GM18867 (cell line): ENCODE results near the gene FZD2.
"Not testable (repeated sequence)": the region's sequence is repeated elsewhere in the genome, so short reads cannot be mapped to it uniquely, and the experiment has no call there.

Experiments
- ATAC-seq: cut with Tn5 transposase; IDR thresholded peaks from one replicate; pipeline ENCODE4 v1.9.1; 2021; ENCODE audit warnings: mild to moderate bottlenecking, moderate library complexity; ENCODE audit not compliant: unreplicated experiment

The FZD2 gene

DNA sequence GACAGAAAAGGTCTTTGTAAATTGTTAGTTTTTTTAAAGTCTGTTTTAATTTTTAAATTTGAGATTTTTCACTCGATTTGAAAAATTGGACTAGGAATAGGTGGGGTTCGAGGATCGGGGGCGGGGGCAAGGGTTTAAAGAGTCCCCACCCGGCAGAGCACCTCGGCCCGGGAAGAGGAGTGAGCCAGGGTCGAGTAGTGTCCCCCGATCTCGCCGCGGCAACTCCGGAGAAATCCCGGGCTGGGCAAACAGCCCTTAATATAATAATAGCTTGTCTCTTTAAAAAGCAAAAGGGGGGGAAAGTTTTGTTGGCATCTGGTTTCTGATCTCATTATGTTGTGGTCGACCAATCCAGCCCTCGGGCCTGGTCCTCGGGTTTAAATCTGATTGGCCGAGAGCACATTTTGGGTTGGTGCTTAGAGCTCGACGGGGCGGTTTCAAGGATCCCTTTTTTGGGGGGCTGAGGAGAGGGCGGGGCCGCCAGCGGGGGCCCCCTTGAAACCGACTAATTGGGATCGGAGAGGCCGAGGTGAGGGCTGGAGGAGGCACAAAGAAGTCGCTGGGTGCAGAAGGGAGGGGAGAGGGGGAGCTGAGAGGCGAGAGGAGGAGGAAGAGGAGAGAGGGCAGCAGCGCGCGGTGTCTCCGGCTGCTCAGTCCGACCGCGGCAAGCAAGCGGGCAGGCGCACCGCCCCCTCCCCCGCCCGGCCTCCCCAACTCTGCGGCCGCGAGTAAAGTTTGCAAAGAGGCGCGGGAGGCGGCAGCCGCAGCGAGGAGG lies at the start of gene FZD2:
TSS of gene FZD2 (plus strand) at position 653 of the 775 bp plus-strand sequence. CDS start 205 bp downstream, outside the sequence.
- ATAC-seq: peak; percentile 80

DNA sequence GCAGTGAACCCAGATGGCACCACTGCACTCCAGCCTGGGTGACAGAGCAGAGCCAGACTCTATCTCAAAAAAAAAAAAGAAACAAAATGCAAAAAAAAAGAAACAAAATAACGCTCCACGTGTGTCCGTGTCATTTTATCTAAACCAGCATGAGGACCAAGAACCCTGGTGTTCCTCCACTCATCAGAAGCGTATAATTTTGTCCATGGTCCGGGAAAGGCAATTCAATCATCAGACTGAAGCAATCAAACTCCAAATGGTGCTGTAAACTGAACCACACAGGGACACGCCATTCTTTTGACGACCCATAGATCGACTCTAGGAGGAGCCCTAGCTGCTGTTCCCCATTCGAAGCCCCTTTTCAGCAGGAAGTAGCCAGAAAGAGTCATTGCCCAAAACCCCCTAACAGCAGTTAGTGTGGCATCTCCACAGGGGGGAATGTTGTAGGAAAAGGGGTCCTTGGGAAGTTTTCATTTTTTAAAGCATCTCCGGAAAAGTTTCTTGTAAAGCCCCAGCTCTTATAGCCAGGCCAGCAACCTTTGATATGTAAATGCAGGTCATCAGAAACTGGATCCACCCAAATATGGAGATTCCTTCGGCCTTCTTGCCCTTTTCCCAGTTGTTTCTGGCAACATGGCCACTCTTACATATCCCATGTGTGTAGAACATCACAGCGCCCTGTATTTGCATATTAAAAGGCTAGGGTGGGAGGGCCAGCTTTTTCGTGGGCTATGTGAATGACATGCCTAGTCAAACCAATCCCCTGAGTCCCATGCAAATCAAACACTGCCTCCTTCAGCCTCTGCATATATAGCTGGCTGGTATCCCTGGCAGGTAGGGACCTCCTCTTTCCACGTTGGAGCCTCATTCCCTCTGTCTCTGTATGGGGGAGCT lies 45.8 kb upstream of the FZD2 start:
- not testable (repeated sequence) for ATAC-seq

DNA sequence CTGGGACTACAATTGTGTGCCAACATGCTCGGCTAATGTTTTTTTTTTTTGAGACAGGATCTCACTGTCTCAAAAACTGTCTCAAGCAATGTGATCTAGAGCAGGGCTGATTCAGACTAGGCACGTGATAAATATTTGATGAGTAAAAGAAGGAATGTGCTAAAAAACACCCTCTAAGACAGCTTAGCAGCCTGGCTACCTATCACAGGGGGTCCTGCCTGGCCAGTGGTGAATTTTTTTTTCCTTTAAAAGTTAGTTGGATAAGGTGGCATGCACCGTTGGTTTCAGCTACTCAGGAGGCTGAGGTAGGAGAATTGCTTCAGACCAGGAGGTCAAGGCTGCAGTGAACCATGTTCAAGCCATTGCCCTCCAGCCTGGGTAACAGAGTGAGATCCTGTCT lies 39.3 kb upstream of the FZD2 start:
- ATAC-seq: no peak

DNA sequence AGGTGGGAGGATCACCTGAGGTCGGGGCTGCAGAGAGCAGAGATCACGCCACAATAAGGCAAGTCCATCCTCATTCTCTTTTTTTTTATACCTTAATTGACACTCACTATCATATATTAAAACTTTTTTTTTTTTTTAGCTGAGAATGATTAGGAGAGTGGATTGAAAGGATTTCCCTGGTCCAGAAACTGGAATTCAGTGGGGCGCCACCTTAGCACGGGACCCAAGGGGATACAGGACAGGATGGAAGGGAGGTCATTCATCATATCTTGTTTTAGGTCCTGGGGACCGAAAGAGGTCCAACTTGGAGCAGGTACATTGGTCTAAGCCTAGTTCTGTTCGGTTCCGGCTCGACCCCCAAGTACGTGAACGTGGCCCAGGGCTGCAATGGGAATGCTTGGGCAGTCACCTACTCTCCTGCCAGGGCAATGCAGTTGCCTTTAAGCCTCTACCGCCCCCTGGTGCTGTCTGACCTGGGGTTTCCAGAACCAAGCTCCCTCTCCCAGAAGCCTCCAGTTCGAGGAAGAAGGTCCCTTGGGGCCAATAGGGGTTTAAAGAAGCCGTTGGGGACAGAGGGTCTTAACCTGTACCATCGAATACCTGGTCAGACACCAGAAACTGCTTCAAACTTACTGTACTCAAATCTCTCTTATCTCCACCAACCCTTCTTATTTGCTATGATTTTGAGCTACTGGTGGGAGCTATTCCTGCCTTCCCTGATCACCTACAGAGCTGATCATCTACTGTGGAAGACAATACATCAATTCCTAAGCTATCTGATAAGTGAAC lies 34.2 kb upstream of the FZD2 start:
- no peak for ATAC-seq

DNA sequence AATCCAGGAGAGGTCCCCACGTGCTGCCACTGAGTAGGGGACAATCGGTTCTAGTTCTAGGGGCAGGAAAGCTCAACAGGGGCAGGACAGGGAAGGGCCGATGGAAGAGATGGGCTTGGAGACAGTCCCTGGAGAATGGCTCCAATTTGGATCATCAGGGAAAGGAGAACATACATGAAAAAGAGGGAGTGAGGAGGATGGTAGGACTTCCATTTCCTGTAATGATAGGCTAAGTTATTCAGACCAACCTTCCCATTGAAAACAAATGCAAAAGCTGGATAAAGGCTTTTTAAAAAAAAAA lies 33.7 kb upstream of the FZD2 start:
- ATAC-seq: no peak

DNA sequence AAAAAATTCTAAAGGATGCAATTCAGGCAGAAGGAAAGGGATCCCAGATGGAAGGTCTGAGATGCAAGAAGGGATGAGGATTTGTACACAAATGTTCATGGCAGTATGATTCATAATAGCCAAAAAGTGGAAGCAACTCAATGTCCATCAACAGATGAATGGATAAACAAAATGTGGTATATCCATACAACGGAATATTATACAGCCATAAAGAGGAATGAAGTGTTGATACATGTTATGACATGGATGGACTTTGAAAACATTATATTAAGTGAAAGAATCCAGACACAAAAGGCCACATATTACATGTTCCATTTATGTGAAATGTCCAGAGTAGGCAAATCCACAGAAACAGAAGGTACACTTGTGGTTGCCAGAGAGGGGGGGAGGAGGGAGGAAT lies 30.2 kb upstream of the FZD2 start:
- no peak for ATAC-seq

DNA sequence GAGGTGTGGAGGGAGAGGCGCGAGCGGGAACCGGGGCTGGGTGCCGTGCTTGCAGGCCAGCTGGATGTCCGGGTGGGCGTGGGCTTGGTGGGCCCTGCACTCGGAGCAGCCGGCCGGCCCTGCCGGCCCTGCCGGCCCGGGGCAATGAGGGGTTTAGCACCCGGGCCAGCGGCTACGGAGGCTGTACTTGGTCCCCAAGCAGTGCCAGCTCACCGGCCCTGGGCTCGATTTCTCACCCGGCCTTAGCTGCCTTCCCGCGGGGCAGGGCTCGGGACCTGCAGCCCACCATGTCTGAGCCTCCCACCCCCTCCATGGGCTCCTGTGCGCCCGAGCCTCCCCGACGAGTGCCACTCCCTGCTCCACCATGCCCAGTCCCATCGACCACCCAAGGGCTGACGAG lies 29.3 kb upstream of the FZD2 start:
- no peak for ATAC-seq

DNA sequence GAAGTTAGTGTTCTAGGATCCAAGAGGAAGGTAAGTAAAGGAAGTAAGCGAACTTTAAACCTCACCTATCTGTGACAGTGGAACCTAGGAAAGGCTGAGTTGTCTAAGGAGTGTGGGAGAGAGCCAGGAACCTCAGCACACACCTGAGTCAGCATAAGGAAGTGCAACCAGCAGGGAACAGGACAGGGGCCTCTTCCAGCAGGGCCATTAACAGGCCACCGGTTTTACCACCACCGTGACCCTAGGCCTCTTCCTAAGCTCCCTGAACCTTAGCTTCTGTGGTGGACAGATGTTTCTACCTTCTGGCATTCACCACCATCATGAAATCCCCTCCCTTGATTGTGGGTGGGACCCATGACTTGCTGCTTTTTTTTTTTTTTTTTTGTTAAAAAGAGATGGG lies 27.4 kb upstream of the FZD2 start:
- no peak for ATAC-seq

DNA sequence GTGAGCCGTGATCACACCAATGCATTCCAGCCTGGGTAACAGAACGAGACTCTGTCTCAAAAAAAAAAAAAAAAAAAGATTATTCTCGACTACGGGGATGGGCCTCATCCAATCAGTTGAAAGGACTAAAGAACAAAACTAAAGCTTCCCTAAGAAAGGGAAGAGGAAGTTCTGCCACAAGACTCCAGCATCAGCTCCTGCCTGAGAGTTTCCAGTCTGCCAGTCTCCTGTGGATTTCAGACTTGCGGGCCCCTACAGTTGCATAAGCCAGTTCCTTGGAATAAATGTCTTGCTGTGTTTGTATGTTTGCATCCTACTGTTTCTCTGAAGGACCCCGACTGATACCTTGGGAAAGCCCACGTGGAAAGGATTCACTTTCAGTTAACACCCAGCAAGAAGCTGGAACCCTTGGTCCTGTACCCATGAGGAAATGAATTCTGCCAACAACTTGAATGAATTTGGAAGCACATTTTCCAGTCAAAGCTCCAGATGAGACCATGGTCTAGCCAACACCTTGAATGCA lies 26.3 kb upstream of the FZD2 start:
- no peak for ATAC-seq

DNA sequence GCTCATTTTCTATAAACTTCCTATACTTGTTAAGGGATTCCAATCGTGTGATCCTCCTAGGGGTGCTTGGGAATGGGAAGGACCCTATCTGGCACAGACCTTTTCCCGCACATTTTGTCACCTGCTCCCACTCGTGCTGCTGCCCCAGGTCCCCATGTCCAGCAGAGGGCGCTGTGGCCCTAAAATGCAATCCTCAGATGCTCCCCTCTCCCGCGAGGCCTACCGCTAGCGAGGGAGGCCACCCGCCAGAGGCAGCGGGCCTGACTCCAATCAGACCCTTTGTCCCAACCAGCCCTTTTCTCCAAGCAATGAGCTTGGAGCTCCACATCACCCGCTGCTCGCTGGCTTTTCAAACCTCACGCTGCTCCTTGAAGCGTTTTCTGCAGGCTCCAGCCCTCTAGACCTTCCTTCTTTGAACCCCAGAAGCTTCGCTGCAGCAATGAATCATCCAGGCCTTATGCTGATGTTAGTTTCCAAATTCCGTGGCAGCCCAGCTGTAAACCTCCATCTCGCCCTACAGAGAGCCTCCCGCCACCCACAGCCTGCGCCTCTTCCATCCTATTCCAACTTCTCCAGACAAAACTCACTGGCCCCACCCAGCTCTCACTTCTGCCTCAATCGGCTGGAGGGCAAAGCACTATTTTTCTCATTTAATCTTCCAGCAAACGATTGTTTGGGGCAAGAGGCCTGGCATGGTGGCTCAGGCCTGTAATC lies 23.6 kb upstream of the FZD2 start:
- ATAC-seq: no peak

DNA sequence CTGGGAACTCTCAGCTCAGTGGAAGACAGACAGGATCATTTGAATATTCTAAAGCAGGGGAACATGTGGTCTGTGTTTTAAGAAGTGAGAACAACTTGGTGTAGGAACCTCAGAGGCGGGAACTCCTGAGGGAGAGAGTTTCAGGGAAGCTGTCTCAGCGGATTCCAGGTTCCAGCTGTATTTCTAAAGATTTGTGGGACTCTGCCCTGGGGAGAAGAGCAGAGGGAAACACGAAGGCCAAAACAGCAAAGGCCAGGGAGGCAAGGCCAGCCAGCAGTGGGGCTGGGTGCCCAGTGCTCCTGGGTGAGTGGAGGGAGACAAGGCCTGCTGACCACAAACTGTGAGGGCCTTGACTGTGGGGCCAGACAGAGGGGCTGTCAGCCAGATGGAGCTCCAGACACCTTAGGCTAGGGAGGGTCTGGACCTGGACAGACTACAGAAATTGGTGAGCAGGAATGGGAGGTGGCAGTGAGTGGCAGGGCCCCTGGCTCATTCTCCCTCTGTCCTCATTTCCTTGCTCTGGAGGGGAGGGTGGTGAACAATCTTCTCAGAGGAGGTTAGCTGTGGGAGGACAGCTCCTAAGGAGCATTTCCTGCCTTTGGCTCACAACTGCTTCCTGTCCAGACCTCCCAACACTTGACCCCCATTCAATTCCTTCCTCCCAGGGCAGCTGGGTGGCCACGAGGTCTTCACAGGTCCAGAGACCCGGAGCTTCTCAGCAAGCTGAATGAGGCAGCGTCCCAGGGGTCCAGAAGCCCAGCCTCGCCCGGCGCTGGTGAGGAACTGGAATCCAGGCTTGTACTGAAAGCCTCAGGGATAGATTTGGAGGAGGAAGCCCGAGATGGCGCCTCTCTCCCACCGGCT lies 21.0 kb upstream of the FZD2 start:
- ATAC-seq: no peak

DNA sequence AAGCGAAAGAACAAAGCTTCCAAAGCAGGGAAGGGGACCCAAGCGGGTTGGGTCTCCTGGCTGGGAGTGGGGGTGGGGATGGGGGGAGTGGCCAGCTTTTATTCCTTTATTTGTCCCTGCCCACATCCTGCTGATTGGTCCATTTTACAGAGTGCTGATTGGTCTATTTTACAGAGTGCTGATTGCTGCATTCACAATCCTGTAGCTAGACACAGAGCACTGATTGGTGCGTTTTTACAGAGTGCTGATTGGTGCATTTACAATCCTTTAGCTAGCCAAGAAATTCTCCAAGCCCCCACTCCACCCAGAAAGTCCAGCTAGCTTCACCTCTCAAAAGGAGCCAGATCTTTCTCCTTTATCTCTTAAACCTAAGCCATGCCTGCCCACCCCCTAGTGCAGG lies 19.4 kb upstream of the FZD2 start:
- not testable (repeated sequence) for ATAC-seq

DNA sequence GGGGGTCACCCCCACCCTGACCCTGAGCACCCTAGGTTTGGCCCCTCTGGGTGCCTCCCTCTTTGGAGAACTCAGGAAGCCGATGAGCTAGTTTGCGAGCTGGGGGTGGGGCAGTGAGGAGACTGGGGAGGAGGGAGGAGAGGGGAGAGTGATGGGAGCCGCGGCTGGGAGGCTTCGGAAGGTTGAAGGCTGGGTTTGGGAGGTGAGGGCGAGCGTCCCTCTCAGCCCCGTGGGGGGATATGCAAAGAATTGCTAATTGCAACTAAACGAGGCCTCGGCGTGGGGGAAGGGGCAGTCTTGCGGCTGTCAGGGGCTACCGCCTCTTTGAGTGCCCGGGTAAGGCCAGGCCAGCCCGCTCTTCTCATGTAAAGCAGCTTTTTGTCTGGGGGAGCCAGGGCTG lies 17.6 kb upstream of the FZD2 start:
- ATAC-seq: no peak

DNA sequence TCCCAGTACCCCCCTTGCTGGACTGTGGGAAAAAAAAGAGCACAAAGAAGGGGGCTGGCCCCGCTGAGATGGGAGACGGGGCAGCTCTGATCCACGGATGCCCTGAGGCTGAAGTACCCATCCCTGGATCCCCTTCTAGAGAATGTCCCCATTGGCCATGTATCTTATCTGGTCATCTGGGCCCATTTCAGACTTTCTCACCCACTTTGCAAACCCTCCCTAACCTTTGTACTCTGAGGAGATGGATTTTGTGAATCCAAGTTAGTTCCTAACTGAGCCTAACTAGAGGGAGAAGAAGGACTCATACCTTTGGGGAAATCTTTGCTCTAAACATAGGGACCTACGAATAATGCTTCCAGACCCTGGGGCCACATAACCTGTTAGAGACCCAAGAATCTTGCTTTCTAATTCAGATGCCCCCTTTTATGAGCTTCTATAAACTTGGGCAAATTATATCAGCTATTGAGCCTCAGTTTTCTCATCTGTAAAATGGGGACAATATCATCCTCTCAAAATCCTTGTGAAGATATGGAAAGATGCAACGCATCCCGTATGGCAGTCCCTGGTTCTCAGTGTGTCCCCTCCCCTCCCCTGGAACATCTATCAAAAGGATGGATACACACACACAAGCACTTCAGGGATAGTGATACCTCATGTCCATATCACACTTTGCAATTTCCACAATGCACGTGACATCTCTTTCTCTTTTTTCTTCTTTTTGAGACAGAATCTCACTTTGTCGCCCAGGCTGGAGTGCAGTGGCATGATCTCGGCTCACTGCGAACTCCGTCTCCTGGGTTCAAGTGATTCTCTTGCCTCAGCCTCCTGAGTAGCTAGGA lies 16.8 kb upstream of the FZD2 start:
- no peak for ATAC-seq

DNA sequence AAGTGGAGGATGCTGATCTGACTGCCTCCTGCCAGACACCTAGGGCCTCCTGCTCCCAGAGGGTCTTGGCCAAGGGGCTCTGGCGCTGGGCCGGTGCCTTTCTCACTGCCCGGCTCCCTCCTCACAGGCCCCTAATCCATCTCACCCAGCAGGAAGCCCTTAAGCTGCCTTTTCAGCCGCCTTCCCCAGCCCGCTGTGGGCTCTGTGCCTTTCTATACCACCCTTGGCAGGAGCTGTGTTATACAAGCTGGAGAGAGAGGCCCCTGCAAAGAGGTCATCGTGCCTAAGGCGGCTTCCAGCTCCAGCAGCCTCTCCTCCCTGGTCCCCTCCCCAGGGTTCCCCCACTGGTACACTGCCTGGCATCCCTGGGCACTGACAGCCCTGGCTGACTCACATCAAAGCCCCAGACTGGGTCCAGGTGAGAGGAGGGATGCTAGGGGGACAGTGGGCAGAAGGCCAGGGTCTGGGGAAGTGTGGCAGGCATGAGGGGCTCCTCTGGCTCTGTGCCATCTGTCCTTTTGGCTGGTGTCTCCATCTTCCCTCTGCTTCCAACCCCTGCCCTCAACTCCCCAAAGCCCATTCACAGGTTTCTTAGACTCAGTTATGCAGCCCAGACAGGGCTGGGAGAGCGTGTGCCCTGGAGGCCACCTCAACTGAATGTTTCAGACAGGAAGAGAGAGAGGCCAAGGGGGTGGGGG lies 15.3 kb upstream of the FZD2 start:
- ATAC-seq: no peak

DNA sequence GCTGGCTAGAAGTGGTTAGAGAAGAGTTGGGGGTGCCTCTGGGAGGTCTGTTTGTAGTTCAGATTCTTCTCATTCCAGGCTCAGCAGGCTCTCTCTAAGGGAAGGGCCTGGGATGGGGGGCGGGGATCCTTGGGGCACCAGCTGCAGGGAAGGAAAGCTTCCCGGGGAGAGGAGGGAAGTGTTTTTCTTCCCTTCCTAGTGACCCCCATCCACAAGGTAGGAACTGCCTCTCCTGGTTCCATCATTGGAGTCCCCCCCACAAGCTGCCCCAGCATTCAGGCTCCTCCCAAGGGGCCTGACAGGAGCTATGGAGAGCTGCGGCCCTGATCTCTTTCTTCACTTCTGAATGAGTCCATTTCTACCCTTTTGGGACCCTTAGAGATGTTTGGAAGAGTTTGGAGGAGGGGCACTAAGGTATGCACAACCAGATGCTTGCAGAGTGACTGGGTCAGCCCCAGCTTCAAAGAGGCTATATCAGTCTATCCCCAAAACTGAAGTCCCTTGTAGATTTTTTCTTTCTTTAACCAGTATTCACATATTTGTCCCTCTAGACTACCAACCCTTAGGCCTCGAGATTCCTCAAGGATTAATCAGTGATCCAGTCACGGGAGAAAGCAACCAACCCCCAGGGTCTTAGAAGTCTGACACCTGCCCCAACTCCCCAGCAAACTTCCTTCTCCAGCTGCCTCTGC lies 13.9 kb upstream of the FZD2 start:
- no peak for ATAC-seq

DNA sequence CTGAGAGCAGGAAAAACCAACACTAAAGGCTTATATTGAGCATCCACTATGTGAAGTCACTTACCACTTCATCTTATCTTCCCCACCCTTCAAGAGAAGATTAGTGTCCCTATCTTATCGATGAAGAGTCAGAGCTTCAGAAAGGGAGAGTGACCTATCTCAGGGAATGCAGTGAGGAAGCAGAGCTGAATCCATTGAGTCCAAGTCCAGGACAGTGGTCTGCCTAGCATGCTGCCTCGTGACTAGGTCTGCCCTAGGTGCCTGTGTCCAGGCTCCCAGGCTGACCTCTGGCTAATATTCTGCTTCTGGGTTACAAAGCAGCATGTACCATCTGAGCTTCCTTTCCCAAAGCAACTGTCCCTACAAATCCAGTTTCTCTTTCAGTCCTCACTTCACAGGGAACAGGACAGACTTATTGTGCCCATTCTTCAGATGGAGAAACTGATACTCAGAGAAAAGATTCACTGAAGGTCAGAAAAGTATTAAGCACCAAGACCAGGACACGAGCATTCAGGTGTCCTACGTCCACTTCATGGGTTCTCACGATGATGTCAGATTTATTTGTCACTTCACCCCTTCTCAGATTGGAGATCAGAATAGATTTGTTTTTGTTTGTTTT lies 13.3 kb upstream of the FZD2 start:
- no peak for ATAC-seq
